HCT116 (cell line): ENCODE data around the gene ZBTB37.

Experiments
- EZH2 ChIP-seq: fragments of 200-600 bp; sonication (generic); IDR thresholded peaks from 2 replicates; pipeline ENCODE4 v1.6.1; 2017; ENCODE audit warnings: antibody characterized with exemption, mixed run types
- POLR2A ChIP-seq: IDR thresholded peaks from 2 replicates; pipeline ENCODE4 v1.7.0; 2011; ENCODE audit warnings: borderline replicate concordance; ENCODE audit not compliant: insufficient read depth, insufficient read length; ENCODE audit errors: extremely low read depth
- RAD21 ChIP-seq: IDR thresholded peaks from 2 replicates; pipeline ENCODE4 v1.6.1; 2012; ENCODE audit warnings: low read depth, mild to moderate bottlenecking
- TF ChIP-seq, protein P1 (sequence below), 3 experiments: fragments of 200-600 bp in 1 of 3; sonication (generic) in 1 of 3; IDR thresholded peaks in 2 of 3; conservative IDR thresholded peaks in 1 of 3; 2 replicates each; pipeline ENCODE4 v1.5.1; 2012 to 2017; ENCODE audit warnings: low read depth in 2 of 3, low read length in 2 of 3, antibody characterized with exemption in 1 of 3, borderline replicate concordance in 1 of 3, control low read depth in 1 of 3, mild to moderate bottlenecking in 1 of 3, mixed read lengths in 1 of 3, mixed run types in 1 of 3, moderate library complexity in 1 of 3; ENCODE audit not compliant: insufficient read depth in 1 of 3
- TF ChIP-seq, protein P2 (sequence below): IDR thresholded peaks from 2 replicates; pipeline ENCODE4 v1.6.1; 2012; ENCODE audit warnings: low read depth

DNA sequence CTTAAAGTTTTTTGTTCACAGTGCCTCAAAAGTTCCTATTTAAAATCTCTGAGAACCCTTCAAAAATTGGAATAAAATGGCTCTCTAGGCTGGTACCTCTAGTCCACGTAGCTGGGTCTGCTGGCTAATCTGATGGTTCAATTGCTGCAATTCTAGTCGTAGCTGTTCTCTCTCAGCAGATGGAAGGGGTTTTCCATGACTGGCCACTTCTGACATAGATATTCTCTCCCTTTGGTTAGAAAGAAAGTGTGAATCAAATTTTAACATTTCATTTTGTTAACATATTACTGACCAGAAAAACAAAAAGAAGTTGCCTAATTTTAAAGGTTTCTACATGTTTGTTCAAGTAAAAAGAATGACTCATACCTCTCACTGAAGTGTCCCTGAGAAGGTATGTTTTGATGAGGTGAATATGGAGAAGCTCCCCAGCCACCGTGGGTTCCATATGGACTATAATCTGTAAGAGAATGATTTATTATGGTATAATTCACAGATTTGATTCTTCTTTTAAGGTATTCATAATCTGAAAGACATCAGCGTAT lies 78.3 kb downstream of the ZBTB37 start:
- TF ChIP-seq, protein P1, sequence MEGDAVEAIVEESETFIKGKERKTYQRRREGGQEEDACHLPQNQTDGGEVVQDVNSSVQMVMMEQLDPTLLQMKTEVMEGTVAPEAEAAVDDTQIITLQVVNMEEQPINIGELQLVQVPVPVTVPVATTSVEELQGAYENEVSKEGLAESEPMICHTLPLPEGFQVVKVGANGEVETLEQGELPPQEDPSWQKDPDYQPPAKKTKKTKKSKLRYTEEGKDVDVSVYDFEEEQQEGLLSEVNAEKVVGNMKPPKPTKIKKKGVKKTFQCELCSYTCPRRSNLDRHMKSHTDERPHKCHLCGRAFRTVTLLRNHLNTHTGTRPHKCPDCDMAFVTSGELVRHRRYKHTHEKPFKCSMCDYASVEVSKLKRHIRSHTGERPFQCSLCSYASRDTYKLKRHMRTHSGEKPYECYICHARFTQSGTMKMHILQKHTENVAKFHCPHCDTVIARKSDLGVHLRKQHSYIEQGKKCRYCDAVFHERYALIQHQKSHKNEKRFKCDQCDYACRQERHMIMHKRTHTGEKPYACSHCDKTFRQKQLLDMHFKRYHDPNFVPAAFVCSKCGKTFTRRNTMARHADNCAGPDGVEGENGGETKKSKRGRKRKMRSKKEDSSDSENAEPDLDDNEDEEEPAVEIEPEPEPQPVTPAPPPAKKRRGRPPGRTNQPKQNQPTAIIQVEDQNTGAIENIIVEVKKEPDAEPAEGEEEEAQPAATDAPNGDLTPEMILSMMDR (IDR thresholded peaks at IDR 0.05 in 2 of 3, conservative IDR thresholded peaks at IDR 0.05 in 1 of 3; ENCODE audit: borderline replicate concordance in 1 of 3, insufficient read depth in 1 of 3, low read depth in 2 of 3, low read length in 2 of 3): no peak
- TF ChIP-seq EZH2 (no peak), POLR2A (no peak), RAD21 (no peak)
- TF ChIP-seq, protein P2, sequence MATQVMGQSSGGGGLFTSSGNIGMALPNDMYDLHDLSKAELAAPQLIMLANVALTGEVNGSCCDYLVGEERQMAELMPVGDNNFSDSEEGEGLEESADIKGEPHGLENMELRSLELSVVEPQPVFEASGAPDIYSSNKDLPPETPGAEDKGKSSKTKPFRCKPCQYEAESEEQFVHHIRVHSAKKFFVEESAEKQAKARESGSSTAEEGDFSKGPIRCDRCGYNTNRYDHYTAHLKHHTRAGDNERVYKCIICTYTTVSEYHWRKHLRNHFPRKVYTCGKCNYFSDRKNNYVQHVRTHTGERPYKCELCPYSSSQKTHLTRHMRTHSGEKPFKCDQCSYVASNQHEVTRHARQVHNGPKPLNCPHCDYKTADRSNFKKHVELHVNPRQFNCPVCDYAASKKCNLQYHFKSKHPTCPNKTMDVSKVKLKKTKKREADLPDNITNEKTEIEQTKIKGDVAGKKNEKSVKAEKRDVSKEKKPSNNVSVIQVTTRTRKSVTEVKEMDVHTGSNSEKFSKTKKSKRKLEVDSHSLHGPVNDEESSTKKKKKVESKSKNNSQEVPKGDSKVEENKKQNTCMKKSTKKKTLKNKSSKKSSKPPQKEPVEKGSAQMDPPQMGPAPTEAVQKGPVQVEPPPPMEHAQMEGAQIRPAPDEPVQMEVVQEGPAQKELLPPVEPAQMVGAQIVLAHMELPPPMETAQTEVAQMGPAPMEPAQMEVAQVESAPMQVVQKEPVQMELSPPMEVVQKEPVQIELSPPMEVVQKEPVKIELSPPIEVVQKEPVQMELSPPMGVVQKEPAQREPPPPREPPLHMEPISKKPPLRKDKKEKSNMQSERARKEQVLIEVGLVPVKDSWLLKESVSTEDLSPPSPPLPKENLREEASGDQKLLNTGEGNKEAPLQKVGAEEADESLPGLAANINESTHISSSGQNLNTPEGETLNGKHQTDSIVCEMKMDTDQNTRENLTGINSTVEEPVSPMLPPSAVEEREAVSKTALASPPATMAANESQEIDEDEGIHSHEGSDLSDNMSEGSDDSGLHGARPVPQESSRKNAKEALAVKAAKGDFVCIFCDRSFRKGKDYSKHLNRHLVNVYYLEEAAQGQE: no peak
